COLO829 (cell line): ENCODE results near the gene CCDC17.
A peak's percentile ranks its signal among the peaks of the same experiment; 100 is the strongest.

Source experiments
- DNase-seq: peaks from one replicate; pipeline ENCODE4 v3.0.0; 2012; ENCODE audit warnings: low spot score

The CCDC17 gene

DNA sequence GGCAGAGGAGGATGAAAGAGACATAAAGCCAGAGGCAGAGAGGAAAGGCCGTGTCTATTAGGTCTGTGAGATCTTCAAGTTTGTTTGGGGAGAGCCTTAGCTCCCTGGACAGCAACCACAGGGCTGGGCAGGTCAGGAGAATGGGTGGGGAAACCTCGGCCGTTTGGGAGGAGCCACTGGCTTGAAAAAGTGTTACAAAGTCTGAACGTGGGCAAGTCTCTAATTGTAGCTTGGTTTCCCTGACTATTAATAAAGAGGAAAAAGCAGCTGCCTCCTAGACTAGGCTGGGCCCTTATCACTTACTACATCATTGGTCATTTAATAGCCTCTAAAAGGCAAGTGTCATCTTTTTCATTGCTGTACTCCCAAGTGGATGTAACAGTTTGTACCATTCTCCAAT, at the start of gene CCDC17:
Gene CCDC17 (minus strand): TSS at position 83 of the 400 bp plus-strand sequence. CDS start 145 bp downstream, outside the sequence.
- no peak for DNase-seq

DNA sequence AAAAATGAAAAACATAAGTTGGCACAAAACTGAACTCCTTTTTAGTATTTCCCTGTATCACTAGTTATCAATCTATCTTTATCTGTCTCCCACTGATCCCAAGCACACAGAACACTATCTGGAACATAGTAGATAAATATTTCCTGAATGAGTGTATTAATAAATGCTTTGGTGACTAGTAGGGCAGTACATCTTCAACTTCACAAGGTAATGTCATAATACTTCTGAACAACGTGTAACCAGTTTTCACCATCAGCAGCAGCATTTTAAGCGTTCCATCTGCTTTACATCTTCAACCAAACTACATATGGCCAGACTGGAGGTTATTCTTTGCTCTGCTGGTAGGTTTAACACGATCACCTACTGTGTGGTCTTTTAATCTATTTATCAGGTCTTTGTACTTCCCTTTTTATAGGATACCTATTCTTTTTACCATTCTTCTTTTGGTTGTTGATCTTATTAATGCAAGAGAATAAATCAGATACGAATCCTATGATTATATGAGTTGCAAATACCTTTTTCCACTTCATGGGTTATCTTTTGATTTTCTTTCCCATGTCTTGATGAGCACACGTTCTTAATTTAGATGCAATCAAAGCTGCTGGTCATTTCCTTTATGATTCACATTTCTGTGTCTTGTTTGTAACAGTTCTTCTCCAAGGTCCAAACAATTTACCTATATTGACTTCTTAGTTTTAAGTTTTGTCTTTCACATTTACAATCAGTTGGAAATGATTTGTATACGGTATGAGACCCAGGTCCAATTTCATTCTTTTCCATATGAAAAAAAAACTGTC, 46.2 kb upstream of the CCDC17 start:
- DNase-seq: no peak

DNA sequence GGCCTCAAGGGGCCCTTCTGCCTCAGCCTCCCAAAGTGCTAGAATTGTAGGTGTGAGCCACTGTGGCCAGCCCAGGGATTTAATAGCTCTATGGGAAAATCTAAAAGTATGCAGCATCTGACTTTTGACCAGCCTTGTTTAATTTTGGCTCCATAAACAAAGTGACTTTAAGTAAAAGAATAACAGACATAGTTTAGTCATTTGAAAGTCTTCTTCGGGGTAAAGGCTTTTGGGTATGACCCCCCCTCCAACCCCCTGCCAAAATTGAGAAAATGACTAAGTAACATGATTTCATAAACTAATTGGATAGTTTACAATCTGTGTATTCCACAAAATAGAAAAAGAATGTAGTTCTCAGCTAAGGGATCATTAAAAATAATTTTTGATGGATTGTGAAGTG, 45.5 kb upstream of the CCDC17 start:
- no peak for DNase-seq

DNA sequence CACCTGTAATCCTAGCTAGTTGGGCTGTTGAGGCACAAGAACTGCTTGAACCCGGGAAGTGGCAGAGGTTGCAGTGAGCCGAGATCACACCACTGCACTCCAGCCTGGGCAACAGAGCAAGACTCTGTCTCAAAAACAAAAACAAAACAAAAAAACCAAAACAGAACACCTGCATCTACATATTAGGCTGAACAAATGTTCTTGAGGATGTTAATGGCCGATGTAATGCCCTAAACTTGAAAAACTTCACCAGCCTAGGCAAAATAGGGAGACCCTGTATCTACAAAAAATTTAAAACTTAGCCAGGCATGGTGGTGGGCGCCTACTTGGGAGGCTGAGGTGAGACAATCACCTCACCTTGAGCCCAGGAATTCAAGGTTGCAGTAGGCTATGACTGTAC, 44.7 kb upstream of the CCDC17 start:
- DNase-seq: no peak

DNA sequence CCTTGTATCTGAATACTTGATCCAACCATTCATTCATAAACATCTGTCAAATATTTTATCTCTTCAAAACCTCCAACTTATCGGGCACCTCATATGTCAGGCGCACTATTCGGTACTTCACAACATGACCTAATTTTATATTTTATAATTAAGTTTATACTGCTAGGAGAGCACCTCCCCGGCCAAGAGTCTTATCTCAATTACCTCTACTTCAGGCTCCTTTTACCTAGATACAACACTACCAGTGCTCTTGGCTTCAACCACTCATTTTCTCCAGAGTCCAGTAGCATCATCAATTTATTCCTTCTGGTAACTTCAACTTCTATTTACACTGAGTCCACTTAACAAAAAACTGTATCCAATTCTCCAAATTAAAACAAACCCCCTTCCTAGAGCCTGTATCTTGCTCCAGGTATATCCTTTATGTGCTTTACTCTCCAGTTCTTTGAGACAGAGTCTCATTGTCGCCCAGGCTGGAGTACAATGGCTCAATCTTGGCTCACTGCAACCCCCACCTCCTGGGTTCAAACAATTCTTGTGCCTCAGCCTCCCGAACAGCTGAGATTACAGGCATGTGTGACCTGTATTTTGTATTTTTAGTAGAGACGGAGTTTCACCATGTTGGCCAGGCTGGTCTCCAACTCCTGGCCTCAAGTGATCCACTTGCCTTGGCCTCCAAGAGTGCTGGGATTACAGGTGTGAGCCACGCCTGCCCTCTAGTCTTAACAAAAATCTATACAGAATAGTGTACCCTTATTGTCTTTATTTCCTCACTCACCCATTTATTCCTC, 43.7 kb upstream of the CCDC17 start:
- no peak for DNase-seq

DNA sequence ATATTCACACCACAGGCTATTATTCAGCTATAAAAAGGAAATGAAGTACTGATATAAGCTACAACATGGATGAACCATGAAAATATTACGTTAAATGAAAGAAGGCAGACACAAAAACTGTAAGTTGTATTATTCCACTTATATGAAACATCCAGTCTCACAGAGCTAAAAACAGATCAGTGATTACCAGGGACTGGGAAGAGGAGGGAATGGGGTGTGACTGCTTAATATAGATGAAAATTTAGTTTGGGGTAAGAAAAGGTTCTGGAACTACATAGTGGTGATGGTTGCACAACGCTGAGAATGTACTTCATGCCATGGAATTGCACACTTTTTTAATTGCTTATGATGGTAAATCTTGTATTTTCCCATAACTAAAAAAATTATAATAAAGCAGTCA, 43.0 kb upstream of the CCDC17 start:
- no peak for DNase-seq

DNA sequence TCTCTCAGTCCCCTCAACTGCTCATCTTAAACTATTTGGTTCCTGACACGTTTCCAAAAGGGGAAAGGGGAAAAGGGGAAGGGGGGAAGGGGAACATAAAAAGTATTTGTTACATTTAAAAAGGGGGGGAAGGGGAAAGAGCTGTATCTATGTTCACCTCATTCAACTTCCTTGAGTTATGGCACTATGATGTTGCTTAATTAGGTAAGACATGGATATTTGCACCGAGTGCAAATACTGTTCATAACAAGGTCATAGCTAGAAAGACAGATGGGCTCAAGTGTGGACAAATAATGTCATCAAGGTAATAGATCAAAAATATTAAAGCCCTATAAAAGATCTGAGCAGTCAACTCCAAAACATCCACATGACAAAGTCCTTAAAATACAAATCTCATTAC, 36.5 kb upstream of the CCDC17 start:
- no peak for DNase-seq

DNA sequence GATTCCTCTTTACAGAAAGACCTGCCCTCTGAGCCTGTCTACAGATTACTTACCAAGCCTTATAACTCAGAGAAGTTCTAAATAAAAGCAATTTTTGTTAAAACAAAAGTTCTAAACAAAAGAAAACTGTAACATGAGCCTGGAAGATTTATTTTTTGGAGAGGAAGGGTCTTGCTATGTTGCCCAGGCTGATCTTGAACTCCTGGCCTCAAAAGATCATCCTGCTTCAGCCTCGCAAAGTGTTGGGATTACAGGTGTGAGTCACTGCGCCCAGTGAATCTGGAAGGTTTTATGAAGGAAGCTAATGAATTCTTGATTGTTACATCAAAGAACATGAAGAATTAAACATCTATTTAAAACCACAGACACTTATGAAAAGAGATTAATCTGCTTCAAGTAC, 35.4 kb upstream of the CCDC17 start:
- DNase-seq: no peak

DNA sequence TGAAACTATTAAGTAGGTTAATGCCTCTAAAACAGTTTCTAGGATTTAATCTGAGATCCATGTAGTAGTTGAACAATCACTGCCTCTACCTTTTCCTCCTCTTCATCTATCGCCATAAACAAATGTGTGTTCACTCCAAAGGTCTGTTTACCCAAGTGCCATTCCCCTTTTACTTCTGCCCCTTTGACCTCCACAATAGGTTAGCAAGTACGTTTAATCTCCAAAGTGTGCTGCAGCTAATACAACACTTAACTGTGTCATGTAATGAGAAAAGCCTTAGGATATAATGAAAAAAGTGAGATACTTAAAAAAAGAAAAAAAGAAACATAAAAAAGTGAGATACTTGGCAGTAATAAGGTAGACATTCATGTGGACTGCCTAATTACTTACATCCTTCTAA, 34.3 kb upstream of the CCDC17 start:
- no peak for DNase-seq

DNA sequence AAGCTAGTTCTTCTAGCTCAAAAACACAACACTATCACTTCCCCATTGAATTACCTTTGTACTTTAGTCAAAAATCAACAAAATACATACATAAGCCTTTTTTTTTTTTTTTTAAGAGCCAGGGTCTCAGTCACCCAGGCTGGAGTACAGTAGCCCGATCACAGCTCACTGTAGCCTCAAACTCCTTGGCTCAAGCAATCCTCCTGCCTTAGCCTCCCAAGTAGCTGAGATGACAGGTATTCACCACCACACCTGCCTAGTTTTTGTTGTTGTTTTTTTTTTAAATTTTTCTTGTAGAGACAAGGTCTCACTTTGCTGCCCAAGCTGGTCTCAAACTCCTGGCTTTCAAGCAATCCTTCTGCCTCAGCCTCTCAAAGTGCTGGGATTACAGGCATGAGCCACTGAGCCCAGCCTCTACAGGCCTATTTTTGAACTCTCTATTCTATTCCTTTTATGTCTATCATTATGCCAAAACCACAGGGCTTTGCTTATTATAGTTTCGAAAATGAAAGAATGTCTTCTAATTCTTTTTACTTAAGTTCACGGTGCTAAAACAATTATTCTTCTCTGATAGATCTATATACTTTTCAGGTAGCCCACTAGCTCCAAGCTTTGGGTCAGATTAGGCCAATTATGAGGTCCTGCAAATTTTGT, 32.8 kb upstream of the CCDC17 start:
- DNase-seq: no peak

DNA sequence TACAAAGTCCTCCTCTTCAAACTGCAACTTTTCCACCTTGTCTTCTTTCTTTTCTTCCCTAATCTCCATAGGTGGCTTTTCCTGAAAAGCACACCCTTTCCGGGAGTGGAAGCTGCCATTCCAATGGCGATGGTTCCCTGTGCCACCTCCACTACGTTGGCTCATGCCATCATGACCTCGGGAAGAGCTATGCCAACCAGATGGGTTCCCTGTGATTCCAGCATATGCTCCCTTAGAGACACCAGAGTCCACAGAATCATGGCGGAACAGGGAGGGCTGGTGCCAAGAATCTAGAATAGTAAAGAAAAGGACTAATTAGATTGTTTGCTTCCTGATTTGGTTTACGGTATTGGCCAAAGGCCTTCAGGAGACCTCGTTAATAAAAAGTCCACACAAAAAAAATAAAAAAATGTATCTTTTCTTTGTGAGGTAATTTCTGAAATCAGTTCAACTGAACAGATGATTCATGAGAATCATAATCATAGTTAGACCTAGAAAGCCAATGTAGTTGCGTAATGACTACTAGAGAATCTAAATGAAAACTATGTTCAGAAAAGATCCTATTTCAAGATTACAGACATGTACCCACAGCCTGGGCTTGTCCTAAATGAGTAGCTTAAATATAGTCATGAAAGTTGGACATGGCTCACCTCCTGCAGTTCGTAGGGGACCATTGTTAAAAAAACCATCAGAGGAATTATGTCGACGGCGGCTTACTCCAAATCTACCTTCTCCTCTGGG, 30.9 kb upstream of the CCDC17 start:
- no peak for DNase-seq

DNA sequence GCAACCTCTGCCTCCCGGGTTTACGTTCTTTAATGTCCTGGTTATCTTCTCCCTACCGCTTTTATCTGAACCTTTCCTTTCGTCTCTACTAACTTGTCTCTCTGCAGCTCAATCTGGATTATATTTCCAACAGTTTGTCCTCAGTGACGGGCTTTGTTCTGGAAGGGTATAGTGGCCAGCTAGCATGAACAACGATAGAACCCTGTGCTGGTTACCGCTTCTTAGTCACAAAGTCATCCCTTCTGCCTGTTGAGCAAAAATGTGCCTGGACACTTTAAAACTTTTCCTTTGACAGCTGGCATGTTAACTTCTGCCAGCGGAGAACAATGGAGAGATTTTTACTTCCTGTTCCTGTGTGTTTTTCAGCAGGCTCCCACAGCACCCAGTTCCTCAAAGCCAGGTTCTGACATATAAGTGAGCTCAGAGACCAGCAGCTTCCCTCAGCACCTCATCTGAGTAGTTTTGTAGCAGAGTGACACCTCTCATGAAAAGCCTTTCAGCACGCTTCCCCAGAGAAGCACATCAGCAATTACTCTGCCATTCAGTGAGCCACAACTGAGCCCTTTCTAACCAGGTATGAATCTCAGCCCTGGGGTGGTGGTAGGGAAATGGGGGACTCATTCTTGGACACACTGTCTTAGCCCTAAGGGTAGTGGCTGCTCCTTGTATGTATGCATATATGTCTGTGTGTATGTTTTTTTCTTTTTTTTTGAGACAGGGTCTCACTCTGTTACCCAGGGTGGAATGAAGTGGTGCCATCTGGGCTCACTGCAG, 23.6 kb upstream of the CCDC17 start:
- DNase-seq: no peak

DNA sequence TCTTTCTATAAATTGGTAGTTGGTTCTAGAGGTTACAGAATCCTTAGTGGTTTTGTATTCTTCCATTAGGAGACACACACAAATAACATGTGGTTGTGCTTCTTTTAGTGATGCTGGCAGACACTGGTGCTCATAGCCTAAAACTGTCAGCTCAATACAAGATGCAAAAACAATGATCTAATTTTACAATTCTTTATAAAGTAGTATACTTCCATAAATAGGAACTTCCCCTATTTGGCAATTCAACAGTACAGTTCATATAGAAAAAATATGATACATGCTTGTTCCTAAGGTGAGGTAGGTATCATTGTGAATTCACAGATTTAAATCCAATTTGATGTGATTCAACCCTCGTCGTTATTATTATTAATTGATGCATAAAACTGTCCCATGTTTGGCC, 20.8 kb upstream of the CCDC17 start:
- no peak for DNase-seq

DNA sequence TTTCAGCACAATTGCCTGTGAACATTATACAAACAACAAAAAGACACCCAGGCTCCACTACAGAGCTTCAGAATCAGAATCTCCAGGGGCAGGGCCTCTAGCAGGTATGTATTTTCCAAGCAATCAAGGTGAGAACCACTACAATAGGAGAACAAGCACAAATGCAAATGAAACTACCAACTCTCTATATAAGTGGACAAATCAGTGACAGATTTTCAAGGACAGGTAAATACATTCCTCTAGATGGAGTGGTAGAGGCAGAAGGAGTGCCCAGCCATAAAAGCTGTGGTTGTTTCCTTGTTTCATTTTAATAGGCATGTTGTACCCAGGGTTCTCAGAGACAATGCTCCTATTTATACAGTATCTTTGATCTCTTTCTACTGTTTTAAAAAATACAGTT, 20.1 kb upstream of the CCDC17 start:
- DNase-seq: peak; percentile 56

DNA sequence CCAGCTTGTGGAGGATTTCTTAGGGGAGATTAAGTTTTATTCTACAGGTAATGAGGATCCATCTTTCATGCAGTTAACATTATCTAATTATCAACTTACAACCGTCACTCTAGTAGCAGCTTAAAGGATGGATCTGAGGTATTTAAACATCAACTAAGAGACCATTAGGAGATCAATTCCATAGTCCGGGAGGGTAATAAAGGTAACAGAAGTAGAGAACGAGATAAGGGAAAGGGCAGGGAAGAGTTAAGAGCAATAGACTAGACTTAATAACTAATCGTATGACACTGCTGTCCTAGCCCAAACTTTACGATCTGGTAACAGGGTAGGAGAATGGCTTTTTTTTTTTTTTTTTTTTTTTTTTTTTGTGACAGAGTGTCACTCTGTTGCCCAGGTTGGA, 19.5 kb upstream of the CCDC17 start:
- DNase-seq: no peak

DNA sequence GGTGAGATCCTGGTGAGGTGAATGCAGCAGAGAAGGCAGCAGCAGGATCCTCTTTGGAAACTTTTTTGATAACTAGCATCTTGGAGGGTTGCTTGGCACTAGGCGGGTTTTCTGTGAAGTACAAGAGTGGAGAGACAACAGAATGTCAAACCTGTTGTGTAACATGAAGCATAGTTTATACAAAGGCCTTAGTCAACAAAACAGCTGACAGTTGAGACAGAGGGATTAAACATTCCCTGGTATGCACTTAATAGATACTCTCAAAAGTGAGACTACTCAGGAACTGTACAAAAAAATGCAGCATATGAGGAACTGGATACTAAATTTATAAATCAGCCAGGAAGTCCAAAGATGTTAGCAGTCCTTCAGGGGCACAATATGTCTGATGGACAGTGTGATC, 16.4 kb upstream of the CCDC17 start:
- DNase-seq: no peak

DNA sequence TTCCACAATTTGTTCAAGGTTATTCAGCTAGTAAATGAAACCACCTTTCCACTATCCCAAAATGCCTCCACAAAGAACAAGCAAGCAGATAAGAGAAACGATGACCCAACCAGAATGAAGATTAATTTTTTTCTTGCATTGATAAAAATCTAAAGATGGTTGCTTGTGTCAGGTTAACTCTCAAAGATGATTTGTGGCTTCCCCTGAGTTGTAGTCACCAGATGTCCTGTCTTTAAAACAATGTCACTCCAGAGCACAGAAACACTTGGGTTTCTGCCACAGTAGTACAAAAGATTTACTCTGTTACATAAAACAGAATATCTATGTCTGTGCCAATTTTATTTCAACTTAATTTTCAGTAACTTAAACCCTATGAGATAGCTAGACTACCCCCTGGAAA, 11.4 kb upstream of the CCDC17 start:
- DNase-seq: no peak

DNA sequence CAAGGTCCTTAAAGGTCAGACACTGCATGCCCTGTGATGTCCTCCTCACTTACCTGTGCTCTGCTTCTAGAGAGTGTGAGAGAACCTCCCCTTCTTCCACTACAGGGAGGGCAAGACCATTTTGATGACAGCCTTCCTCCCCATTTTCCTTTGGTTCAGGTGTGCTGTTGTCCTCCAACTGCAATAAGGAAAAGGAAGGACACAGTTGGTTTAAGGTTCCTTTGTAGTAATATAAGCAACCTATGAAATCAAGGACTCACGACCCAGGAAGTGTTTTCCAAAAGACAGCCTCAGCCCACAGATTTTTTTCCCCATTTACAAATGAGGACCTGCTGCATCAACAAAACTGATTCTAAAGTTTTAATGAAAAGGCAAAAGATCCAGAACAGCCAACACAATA, 6.6 kb upstream of the CCDC17 start:
- no peak for DNase-seq

DNA sequence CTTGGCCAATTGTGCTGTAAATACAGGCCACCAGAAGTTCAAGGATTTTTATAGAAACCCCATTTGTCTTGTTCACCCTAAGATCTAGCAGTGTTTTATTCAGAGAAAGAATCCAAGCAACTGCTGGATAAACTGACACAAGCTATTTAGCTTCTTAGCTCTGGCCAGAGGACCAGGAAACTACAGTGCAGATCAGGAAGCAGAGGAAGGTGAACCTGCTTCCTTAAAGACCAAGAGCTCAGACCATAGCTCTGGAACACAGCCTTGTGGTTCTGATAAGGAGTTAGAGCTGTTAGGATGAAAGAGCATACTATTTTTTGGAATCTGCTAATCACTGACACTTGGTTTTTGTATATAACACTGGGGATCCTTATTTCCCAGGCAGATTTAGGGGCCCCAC, 5.2 kb upstream of the CCDC17 start:
- no peak for DNase-seq

DNA sequence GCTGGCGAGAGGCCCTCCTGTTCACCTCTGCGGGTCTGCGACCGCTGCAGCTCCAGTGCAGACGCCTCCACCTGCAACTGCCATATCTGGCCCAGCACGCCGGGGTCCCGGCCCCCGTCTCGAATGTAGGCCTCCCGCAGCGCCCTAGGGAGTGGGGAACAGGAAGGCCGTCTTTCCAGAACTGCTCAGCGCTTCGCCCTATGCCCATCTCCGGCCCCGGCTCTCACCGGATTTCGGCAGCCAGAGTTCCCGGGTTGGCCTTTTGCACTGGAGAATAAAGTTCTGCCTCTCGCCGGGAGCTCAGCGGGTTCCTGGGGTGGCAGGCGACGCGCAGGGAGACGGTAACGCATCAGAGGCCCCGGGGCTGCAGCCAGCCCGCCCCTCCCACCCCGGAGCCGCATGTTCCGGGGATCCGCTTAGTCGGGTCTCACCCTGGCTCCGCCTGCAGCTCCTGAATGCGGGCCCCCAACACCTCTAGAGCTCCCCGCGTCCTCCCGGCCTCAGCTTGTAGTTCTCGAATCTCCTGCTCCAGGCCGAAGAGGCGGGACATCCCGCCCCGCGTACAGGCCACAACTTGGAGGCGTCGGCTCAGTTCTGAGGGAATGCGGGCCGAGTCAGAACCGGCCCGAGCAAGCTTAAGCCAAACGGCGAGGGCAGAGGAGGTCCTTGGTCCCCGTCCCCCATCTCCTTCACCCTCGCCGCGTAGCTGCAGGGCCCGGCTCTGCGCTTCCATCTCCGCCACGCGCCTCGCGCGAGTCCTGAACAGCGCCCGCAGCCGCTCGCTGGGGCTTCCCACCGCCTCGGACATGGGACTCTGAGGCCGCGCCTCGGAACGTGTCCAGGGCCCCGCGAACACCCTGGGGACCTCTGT, 1.1 kb downstream of the CCDC17 start:
- no peak for DNase-seq
